Osteocyte (in vitro differentiated cells): ENCODE data around the gene ELF3. TPM values are rescaled to one million over a fixed set of nuclear protein-coding genes. Genes with fewer than 3 reads are reported as not detected.

Experiments used
- DNase-seq: peaks from one replicate; pipeline ENCODE4 v3.0.0; 2021; ENCODE audit warnings: mixed read lengths; ENCODE audit not compliant: unreplicated experiment; ENCODE audit errors: extremely low spot score
- H3K27ac Mint-ChIP-seq: one replicate; pipeline ENCODE4 v1.8.0; 2021; ENCODE audit warnings: mild to moderate bottlenecking, mixed read lengths; ENCODE audit not compliant: unreplicated experiment
- H3K27me3 Mint-ChIP-seq: one replicate; pipeline ENCODE4 v1.8.0; 2021; ENCODE audit warnings: mixed read lengths; ENCODE audit not compliant: unreplicated experiment
- H3K36me3 Mint-ChIP-seq: one replicate; pipeline ENCODE4 v1.8.0; 2021; ENCODE audit warnings: mixed read lengths; ENCODE audit not compliant: unreplicated experiment
- H3K4me1 Mint-ChIP-seq: one replicate; pipeline ENCODE4 v1.8.0; 2021; ENCODE audit warnings: mixed read lengths; ENCODE audit not compliant: unreplicated experiment
- H3K4me3 Mint-ChIP-seq: one replicate; pipeline ENCODE4 v1.8.0; 2021; ENCODE audit warnings: mild to moderate bottlenecking, moderate library complexity, mixed read lengths; ENCODE audit not compliant: unreplicated experiment
- H3K9me3 Mint-ChIP-seq: one replicate; pipeline ENCODE4 v1.8.0; 2021; ENCODE audit warnings: mixed read lengths; ENCODE audit not compliant: unreplicated experiment
- CTCF ChIP-seq: fragments of 200-600 bp; sonication (generic); IDR thresholded peaks from 2 replicates; pipeline ENCODE4 v1.5.0; 2021; ENCODE audit warnings: antibody characterized with exemption, mild to moderate bottlenecking, moderate library complexity
- total RNA-seq: library from RNA; stranded (reverse); gene quantifications from 2 replicates; pipeline ENCODE4 v1.2.1, GENCODE V29; 2021

The ELF3 gene
- total RNA-seq, 1 donor from 2014 or later = 0.56 TPM

GRCh38 chr1:202036595-202037387 lies 26.4 kb downstream of the ELF3 start:
- no peak for DNase-seq
- Mint-ChIP-seq H3K36me3 (no peaks in the 10 kb centered on the region), H3K4me1 (peaks cover 24% of the 10 kb centered on the region), H3K27me3 (no peaks in the 10 kb centered on the region), H3K9me3 (no peaks in the 10 kb centered on the region), H3K27ac (no peak overlapping the region), H3K4me3 (no peak overlapping the region)
- TF ChIP-seq CTCF = no peak

GRCh38 chr1:202037706-202038296 lies 27.4 kb downstream of the ELF3 start:
- DNase-seq = no peak
- Mint-ChIP-seq H3K27me3 (no peaks in the 10 kb centered on the region), H3K4me3 (no peak overlapping the region), H3K36me3 (no peaks in the 10 kb centered on the region), H3K9me3 (no peaks in the 10 kb centered on the region), H3K4me1 (peaks cover 24% of the 10 kb centered on the region), H3K27ac (no peak overlapping the region)
- TF ChIP-seq CTCF = no peak

GRCh38 chr1:202038688-202039346 lies 28.4 kb downstream of the ELF3 start:
- Mint-ChIP-seq H3K4me1 (peaks cover 24% of the 10 kb centered on the region), H3K9me3 (no peaks in the 10 kb centered on the region), H3K4me3 (no peak overlapping the region), H3K27ac (no peak overlapping the region), H3K36me3 (no peaks in the 10 kb centered on the region), H3K27me3 (no peaks in the 10 kb centered on the region)
- DNase-seq = no peak
- TF ChIP-seq CTCF = no peak

- Mint-ChIP-seq H3K4me1 (no peaks in the 10 kb centered on the region), H3K9me3 (no peaks in the 10 kb centered on the region), H3K36me3 (no peaks in the 10 kb centered on the region), H3K27me3 (no peaks in the 10 kb centered on the region), H3K4me3 (no peak overlapping the region), H3K27ac (no peak overlapping the region)
- DNase-seq = no peak
- TF ChIP-seq CTCF = no peak
Measured at GRCh38 chr1:202045705-202046104, 35.3 kb downstream of the ELF3 start.

- Mint-ChIP-seq H3K27me3 (no peaks in the 10 kb centered on the region), H3K36me3 (no peaks in the 10 kb centered on the region), H3K4me1 (no peaks in the 10 kb centered on the region), H3K9me3 (no peaks in the 10 kb centered on the region), H3K27ac (no peak overlapping the region), H3K4me3 (no peak overlapping the region)
- no peak for TF ChIP-seq CTCF
- no peak for DNase-seq
Measured at GRCh38 chr1:202046227-202046626, 35.8 kb downstream of the ELF3 start.
